GM12878 (cell line): ENCODE measurements around the gene GSTO1. TPM values are rescaled to one million over a fixed set of nuclear protein-coding genes. Genes with fewer than 3 reads are reported as not detected.

Experiments
- ATAC-seq: fragments of 200-7000 bp; cut with Tn5 transposase; 3 replicates; pipeline ENCODE4 v1.9.1; 2020; ENCODE audit warnings: mild to moderate bottlenecking, moderate library complexity
- BruUV-seq: library from RNA; stranded (reverse); fragments of 400-500 nt; replicated peaks from 2 replicates; lab custom pipeline; 2021; lab: Mats Ljungman, UMichigan
- CTCF ChIA-PET: fragments of 300-600 bp; sonication (Branson Sonifier 250); formaldehyde crosslinking; extraction: SDS; loops from one replicate; lab custom pipeline; 2021; ENCODE audit warnings: inconsistent platforms; lab: Yijun Ruan, JAX
- POLR2A ChIA-PET: fragments of 350-600 bp; formaldehyde crosslinking; extraction: SDS; loops from one replicate; lab custom pipeline; 2021; ENCODE audit warnings: inconsistent platforms; lab: Charles Lee
- RAD21 ChIA-PET: fragments of 300-600 bp; sonication (Branson Sonifier 250); formaldehyde crosslinking; loops from one replicate; lab custom pipeline; 2023; ENCODE audit warnings: antibody characterized with exemption; ENCODE audit not compliant: unreplicated experiment; lab: Charles Lee
- SMC1A ChIA-PET: fragments of 300-600 bp; sonication (Branson Sonifier 250); formaldehyde crosslinking; loops from one replicate; lab custom pipeline; 2023; ENCODE audit not compliant: unreplicated experiment, uncharacterized antibody; lab: Charles Lee
- DNase-seq: peaks from one replicate; pipeline ENCODE4 v3.0.0-alpha.2; 2011; ENCODE audit warnings: low read depth, low spot score
- FAIRE-seq: peaks from 3 replicates; lab custom pipeline; 2011; peaks lifted over from hg19 to GRCh38; lab: Jason Lieb, UNC
- H2AFZ ChIP-seq: 2 replicates; pipeline ENCODE4 v1.6.0; 2011; ENCODE audit warnings: low read depth, low read length, control low read depth; ENCODE audit not compliant: control insufficient read depth
- H3K27ac ChIP-seq: 2 replicates; pipeline ENCODE4 v1.5.1; 2011; ENCODE audit warnings: control low read depth; ENCODE audit not compliant: control insufficient read depth, insufficient read depth
- H3K27me3 ChIP-seq, 2 experiments: replicated peaks in 1 of 2; 2 replicates each; pipeline versions ENCODE4 v1.6.0 to v1.6.1; 2011; ENCODE audit warnings: low read length in 1 of 2; ENCODE audit not compliant: control insufficient read depth in 2 of 2, insufficient read depth in 2 of 2
- H3K36me3 ChIP-seq, 2 experiments: 2 replicates each; pipeline ENCODE4 v1.5.1; 2011; ENCODE audit warnings: low read length in 1 of 2; ENCODE audit not compliant: control insufficient read depth in 2 of 2, insufficient read depth in 2 of 2
- H3K4me1 ChIP-seq: 2 replicates; pipeline ENCODE4 v1.6.1; 2011; ENCODE audit warnings: mild to moderate bottlenecking, low read length, moderate library complexity, mixed read lengths; ENCODE audit not compliant: control insufficient read depth, insufficient read depth
- H3K4me2 ChIP-seq: 2 replicates; pipeline ENCODE4 v1.6.0; 2011; ENCODE audit warnings: control low read depth; ENCODE audit not compliant: control insufficient read depth, insufficient read depth
- H3K4me3 ChIP-seq: fragments of 200-600 bp; sonication (generic); 2 replicates; pipeline ENCODE4 v1.5.1; 2016
- H3K79me2 ChIP-seq: 2 replicates; pipeline ENCODE4 v1.6.0; 2011; ENCODE audit warnings: low read length; ENCODE audit not compliant: control insufficient read depth, insufficient read depth
- H3K9ac ChIP-seq: 2 replicates; pipeline ENCODE4 v1.8.0; 2011; ENCODE audit warnings: low read length, control low read depth, mixed read lengths; ENCODE audit not compliant: control insufficient read depth, insufficient read depth
- H3K9me3 ChIP-seq: replicated peaks from 3 replicates; pipeline ENCODE4 v1.5.1; 2011; ENCODE audit warnings: mild to moderate bottlenecking, low read length; ENCODE audit not compliant: control insufficient read depth, insufficient read depth
- H4K20me1 ChIP-seq: 2 replicates; pipeline ENCODE4 v1.6.0; 2011; ENCODE audit not compliant: control insufficient read depth, insufficient read depth
- HDAC6 ChIP-seq: fragments of 200-600 bp; sonication (generic); IDR thresholded peaks from one replicate; pipeline ENCODE4 v1.8.0; 2017; ENCODE audit warnings: antibody characterized with exemption; ENCODE audit not compliant: unreplicated experiment
- HDGF ChIP-seq: fragments of 450-650 bp; IDR thresholded peaks from 2 replicates; pipeline ENCODE4 v1.6.1; 2016; ENCODE audit warnings: antibody characterized with exemption
- IRF4 ChIP-seq: IDR thresholded peaks from 2 replicates; pipeline ENCODE4 v1.6.1; 2011; ENCODE audit warnings: low read depth, low read length
- NFYB ChIP-seq: IDR thresholded peaks from 2 replicates; pipeline ENCODE4 v1.6.1; 2011; ENCODE audit warnings: low read depth, mild to moderate bottlenecking, low read length, improper control_type of control experiment, moderate library complexity; ENCODE audit not compliant: insufficient read depth
- PKNOX1 ChIP-seq: fragments of 450-650 bp; IDR thresholded peaks from 2 replicates; pipeline ENCODE4 v1.6.1; 2016; ENCODE audit warnings: mild to moderate bottlenecking
- RELB ChIP-seq: fragments of 450-650 bp; IDR thresholded peaks from 2 replicates; pipeline ENCODE4 v1.6.1; 2017; ENCODE audit warnings: low read depth, mild to moderate bottlenecking, moderate library complexity
- WRNIP1 ChIP-seq: IDR thresholded peaks from 2 replicates; pipeline ENCODE4 v1.6.1; 2011; ENCODE audit warnings: low read depth, low read length, improper control_type of control experiment, borderline replicate concordance
- ZBTB11 ChIP-seq: fragments of 450-650 bp; formaldehyde crosslinking; IDR thresholded peaks from 2 replicates; pipeline ENCODE4 v1.5.0; 2022; ENCODE audit warnings: mild to moderate bottlenecking, missing genetic modification characterization
- ZBTB4 ChIP-seq: fragments of 450-650 bp; formaldehyde crosslinking; IDR thresholded peaks from 2 replicates; pipeline ENCODE4 v1.4.0; 2022; ENCODE audit warnings: mild to moderate bottlenecking, moderate library complexity
- ZBTB40 ChIP-seq: fragments of 450-650 bp; IDR thresholded peaks from 2 replicates; pipeline ENCODE4 v1.6.1; 2016; ENCODE audit warnings: mild to moderate bottlenecking, moderate library complexity, borderline replicate concordance
- WGBS: methylation state at CpG from one replicate; pipeline ENCODE4 v1.1.6; 2016; ENCODE audit warnings: low lambda C conversion rate; ENCODE audit not compliant: insufficient replicate concordance, insufficient coverage; ENCODE audit errors: missing lambda C conversion rate; 5-methylcytosine and 5-hydroxymethylcytosine counted together
- in situ Hi-C: fragments of 300-500 bp; cut with MboI; formaldehyde crosslinking; loops from 9 replicates; pipeline ENCODE4 v1.14.3; 2018; ENCODE audit warnings: mixed read lengths
- intact Hi-C: fragments of 100-400 bp; cut with micrococcal nuclease; formaldehyde crosslinking; loops from one replicate; pipeline ENCODE4 v1.14.2; 2022; ENCODE audit not compliant: unreplicated experiment
- polyA plus RNA-seq, 11 experiments: library from polyadenylated mRNA; depleted of rRNA in 4 of 11; unstranded in 6 of 11; stranded (reverse) in 5 of 11; fragments of >200 nt; fragmentation: Nextera tagmentation in 4 of 11; fragmentation: Illumina TruSeq in 1 of 11; extraction: Ambion mirVana in 4 of 11; extraction: Trizol in 1 of 11; gene quantifications; 1 replicate in 1 of 11; 2 replicates in 10 of 11; pipeline versions ENCODE4 v1.2.1 to v1.2.3, GENCODE V29; 2011 to 2016; ENCODE audit warnings: inconsistent platforms in 2 of 11, missing spikeins in 2 of 11, low read depth in 1 of 11
- total RNA-seq, 4 experiments: library from RNA; depleted of rRNA in 3 of 4; stranded (reverse); fragments of >200 nt in 3 of 4; fragmentation: Illumina TruSeq in 1 of 4; extraction: Trizol in 1 of 4; gene quantifications; 2 replicates each; pipeline versions ENCODE4 v1.2.1 to v1.2.3, GENCODE V29; 2013 to 2021

The GSTO1 gene
- total and polyA plus RNA-seq, 10 of the 15 experiments (the other 5 are each of a cell fraction or from before 2014, with no cell fraction given): 53.1 to 197 (median 112) TPM

- no peak overlapping the region for H3K4me2 ChIP-seq
- BruUV-seq: no TSS peak
- H2AFZ ChIP-seq: no peak overlapping the region
- in situ Hi-C loops: no loop called here
- ChIA-PET POLR2A (no interaction called here), SMC1A (interaction anchor here (1.1 kb wide), 1 partner anchor 12 kb away, joined by 3 read pairs; no protein-coding TSS in a partner anchor), RAD21 (no interaction called here), CTCF (no interaction called here)
- no peaks in the 10 kb centered on the region for H3K9me3 ChIP-seq
- intact Hi-C loops: no loop called here
- no peak overlapping the region for H3K27ac ChIP-seq
- H3K79me2 ChIP-seq: no peaks in the 10 kb centered on the region
- no peaks in the 10 kb centered on the region for H4K20me1 ChIP-seq
- no peaks in the 10 kb centered on the region; a peak in 1 of 4 replicates for H3K27me3 ChIP-seq
- H3K4me1 ChIP-seq: no peaks in the 10 kb centered on the region
- H3K9ac ChIP-seq: no peak overlapping the region
- DNase-seq (no peak), FAIRE-seq (no peak), ATAC-seq (no peak)
- no peak overlapping the region for H3K4me3 ChIP-seq
- no peaks in the 10 kb centered on the region for H3K36me3 ChIP-seq
- 56% methylated on average over 3 of the region's 3 CpGs for WGBS
- TF ChIP-seq ZBTB11 (CRISPR knock-in tag) (no peak), ZBTB4 (CRISPR knock-in tag) (no peak), ZBTB40 (no peak), NFYB (no peak), RELB (no peak), HDAC6 (no peak), PKNOX1 (no peak), HDGF (no peak), IRF4 (no peak), WRNIP1 (no peak)
Observed at GRCh38 chr10:104235801-104236200, 18.9 kb upstream of the GSTO1 start.
